ENCODE results near the gene SPNS2. TPM values are rescaled to one million over a fixed set of nuclear protein-coding genes. Genes with fewer than 3 reads are reported as not detected.

The SPNS2 gene
- total RNA-seq, result 1.0 and 3.5 TPM in 2 replicates
- 1.6 and 1.7 TPM in 2 replicates for polyA plus RNA-seq

GRCh38 chr17:4498461-4499397 lies at the start of gene SPNS2:
SPNS2 (plus strand) TSS chr17:4498881; CDS start chr17:4499048, 167 bp downstream.
- H3K27me3 ChIP-seq, result peaks cover 69% of the 10 kb centered on the region
- no peaks in the 10 kb centered on the region for H3K4me1 ChIP-seq (ENCODE audit: low read depth)
- DNase-seq (ENCODE audit: low read depth in 1 of 2, low spot score in 1 of 2), result peak; percentile 53 to 84
- no peaks in the 10 kb centered on the region for H3K36me3 ChIP-seq
- H3K9me3 ChIP-seq (ENCODE audit: low read depth), result no peaks in the 10 kb centered on the region
- TF ChIP-seq CTCF (IDR thresholded peaks at IDR 0.05; ENCODE audit: low read depth, low read length), result no peak
- no peak within 1 kb of the TSS for H3K27ac ChIP-seq
- peak within 1 kb of the TSS; percentile 38 for H3K4me3 ChIP-seq

- DNase-seq (ENCODE audit: low read depth in 1 of 2, low spot score in 1 of 2), result no peak
- H3K36me3 ChIP-seq, result no peaks in the 10 kb centered on the region
- H3K4me3 ChIP-seq, result no peak overlapping the region
- H3K27ac ChIP-seq, result no peak overlapping the region
- H3K4me1 ChIP-seq (ENCODE audit: low read depth), result no peaks in the 10 kb centered on the region
- H3K9me3 ChIP-seq (ENCODE audit: low read depth), result no peaks in the 10 kb centered on the region
- TF ChIP-seq CTCF (IDR thresholded peaks at IDR 0.05; ENCODE audit: low read depth, low read length), result no peak
- H3K27me3 ChIP-seq, result no peaks in the 10 kb centered on the region
Measured at GRCh38 chr17:4449736-4450135, 48.9 kb upstream of the SPNS2 start.

GRCh38 chr17:4450710-4451316 lies 47.9 kb upstream of the SPNS2 start:
- DNase-seq (ENCODE audit: low read depth in 1 of 2, low spot score in 1 of 2), result no peak
- TF ChIP-seq CTCF (IDR thresholded peaks at IDR 0.05; ENCODE audit: low read depth, low read length), result no peak
- no peaks in the 10 kb centered on the region for H3K9me3 ChIP-seq (ENCODE audit: low read depth)
- no peak overlapping the region for H3K27ac ChIP-seq
- H3K4me3 ChIP-seq, result no peak overlapping the region
- H3K36me3 ChIP-seq, result no peaks in the 10 kb centered on the region
- H3K4me1 ChIP-seq (ENCODE audit: low read depth), result no peaks in the 10 kb centered on the region
- H3K27me3 ChIP-seq, result no peaks in the 10 kb centered on the region

GRCh38 chr17:4453812-4454591 lies 44.7 kb upstream of the SPNS2 start:
- Histone ChIP-seq H3K4me3 (no peak overlapping the region), H3K9me3 (ENCODE audit: low read depth) (no peaks in the 10 kb centered on the region), H3K27me3 (no peaks in the 10 kb centered on the region), H3K4me1 (ENCODE audit: low read depth) (no peaks in the 10 kb centered on the region), H3K36me3 (no peaks in the 10 kb centered on the region), H3K27ac (no peak overlapping the region)
- no peak for DNase-seq (ENCODE audit: low read depth in 1 of 2, low spot score in 1 of 2)
- TF ChIP-seq CTCF (IDR thresholded peaks at IDR 0.05; ENCODE audit: low read depth, low read length), result no peak

DNA sequence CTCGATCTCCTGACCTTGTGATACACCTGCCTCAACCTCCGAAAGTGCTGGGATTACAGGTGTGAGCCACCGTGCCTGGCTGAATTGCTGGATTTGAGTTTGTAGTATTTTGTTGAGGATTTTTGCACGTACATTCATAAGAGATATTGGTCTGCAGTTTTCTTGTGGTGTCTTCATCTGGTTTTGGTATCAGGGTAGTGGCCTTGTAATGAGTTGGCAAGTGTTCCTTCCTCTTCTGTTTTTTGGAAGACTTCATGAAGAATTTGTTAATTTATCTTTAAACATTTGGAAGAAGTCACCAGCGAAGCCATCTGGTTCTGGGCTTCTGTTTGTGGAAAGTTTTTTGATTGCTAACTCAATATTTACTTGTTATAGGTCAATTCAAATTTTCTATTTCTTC lies 38.0 kb upstream of the SPNS2 start:
- Histone ChIP-seq H3K4me3 (no peak overlapping the region), H3K27me3 (no peaks in the 10 kb centered on the region), H3K4me1 (ENCODE audit: low read depth) (no peaks in the 10 kb centered on the region), H3K36me3 (no peaks in the 10 kb centered on the region), H3K27ac (no peak overlapping the region), H3K9me3 (ENCODE audit: low read depth) (no peaks in the 10 kb centered on the region)
- no peak for TF ChIP-seq CTCF (IDR thresholded peaks at IDR 0.05; ENCODE audit: low read depth, low read length)
- DNase-seq (ENCODE audit: low read depth in 1 of 2, low spot score in 1 of 2), result no peak
